HG03432 (cell line): Measurements from ENCODE around the gene MEF2A.
A peak's percentile ranks its signal among the peaks of the same experiment; 100 is the strongest.
"Not testable (repeated sequence)": the region's sequence is repeated elsewhere in the genome, so short reads cannot be mapped to it uniquely, and the experiment has no call there.

Experiments
- ATAC-seq: cut with Tn5 transposase; IDR thresholded peaks from one replicate; pipeline ENCODE4 v1.9.1; 2021; ENCODE audit warnings: mild to moderate bottlenecking, moderate library complexity; ENCODE audit not compliant: unreplicated experiment

The MEF2A gene

DNA sequence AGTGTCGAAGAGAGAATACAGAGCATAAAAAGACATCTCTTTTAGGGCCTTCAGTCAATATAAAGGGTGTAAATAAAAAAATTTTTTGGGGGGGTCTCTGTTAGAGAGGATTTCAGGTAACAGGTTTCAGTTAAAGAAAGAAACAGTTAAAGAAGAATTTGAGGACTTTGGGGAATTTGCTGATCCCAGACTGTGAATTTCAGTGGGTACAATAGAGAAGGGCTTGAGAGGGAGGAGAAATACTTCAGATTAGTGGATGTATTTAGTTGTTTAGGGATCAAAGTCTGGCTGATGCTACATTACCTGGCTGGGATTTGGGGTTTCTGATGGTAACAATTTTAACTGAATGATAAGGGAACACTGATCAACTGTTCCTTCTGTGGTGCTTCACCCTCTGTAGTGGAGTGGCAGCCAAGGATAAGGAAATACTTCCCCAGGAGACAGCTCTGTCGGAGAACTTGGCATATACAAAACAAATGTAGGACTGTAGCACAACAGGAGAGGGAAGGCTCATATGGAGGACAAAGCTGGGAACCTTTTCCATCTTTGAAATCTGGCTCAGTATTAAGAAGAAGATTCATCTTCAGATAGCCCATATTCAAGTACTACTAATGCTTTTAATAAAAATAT lies 79.2 kb downstream of the MEF2A start:
- no peak for ATAC-seq

DNA sequence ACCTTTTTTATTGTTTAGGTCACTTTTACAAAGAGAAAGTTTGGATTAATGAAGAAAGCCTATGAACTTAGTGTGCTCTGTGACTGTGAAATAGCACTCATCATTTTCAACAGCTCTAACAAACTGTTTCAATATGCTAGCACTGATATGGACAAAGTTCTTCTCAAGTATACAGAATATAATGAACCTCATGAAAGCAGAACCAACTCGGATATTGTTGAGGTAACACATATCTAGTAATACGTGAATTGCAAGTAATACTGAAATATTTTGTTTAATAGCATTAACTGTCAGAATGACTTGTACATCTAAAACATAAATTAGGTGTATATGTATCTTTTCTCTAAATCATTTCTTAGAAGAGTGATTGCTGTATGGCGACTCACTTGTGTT lies 79.8 kb downstream of the MEF2A start:
- no peak for ATAC-seq

DNA sequence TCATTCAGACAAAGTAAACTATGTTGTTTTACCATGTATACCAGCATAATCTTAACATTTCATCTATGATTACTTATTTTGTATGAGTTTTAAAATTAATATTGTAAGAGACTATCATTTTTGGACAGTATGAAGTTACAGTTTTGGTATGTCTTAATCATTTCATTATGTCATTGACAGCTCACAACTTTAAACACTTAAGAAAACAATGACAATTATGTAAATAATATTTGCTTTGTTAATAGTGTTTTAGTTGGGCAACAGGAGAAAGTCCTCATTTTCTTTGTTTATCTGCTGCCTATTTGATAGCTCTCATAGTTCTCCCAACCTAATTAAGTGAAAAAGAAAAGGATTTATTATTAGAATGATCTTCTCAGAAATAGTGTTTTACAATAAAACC lies 80.2 kb downstream of the MEF2A start:
- no peak for ATAC-seq

DNA sequence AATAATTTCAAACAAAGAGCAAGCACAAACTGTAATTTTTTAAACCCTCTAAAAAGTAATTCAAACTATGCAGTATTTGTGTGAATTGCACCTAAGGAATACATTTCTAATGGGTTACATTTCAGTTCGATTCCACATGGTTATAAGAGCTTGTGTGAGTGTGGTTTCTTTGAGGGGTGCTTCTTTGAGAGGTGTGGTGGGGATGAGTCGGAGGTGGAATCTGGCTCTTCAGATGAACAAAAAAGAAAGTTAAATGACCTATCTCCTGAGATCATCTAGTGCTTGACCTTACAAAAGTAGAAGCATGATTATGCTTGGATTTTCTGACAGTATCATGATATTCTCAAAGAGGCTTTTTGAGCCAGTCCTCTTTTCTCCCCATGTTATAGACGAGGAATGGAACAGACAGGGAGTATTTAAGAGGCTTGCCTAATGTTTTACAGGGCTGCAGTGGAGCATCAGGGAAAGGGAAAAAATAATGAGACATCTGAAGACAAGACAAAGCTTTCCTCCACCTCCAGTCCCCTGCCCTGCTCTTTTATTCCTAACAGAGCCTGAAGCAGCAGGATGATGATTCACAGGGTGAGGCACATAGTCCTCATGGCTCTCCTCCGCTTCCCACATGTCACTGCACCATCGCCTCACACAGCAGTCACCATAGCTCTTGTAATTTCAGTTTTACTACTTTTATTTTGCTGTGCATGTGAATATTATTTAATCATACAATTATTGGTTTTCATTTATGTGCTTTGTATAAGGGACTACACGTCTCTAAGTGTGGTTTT lies 85.4 kb downstream of the MEF2A start:
- ATAC-seq, result no peak

DNA sequence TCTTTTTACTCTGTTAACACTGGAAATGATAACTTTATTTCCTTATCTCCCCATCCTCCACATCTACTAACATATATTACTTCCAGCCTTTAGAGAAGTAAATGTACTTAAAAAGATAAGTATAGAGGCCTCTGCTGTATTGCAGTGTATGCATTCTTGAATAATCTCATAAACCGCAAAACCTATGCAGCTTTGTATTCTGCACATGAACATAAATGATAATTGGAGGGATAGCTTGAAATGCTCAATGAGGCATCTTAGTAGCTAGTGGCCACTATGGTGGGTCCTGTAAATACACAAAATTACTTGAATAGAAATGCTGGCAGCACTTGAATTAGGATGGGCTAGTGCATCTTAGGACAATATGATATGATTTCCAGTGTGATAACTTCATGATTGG lies 90.4 kb downstream of the MEF2A start:
- no peak for ATAC-seq

DNA sequence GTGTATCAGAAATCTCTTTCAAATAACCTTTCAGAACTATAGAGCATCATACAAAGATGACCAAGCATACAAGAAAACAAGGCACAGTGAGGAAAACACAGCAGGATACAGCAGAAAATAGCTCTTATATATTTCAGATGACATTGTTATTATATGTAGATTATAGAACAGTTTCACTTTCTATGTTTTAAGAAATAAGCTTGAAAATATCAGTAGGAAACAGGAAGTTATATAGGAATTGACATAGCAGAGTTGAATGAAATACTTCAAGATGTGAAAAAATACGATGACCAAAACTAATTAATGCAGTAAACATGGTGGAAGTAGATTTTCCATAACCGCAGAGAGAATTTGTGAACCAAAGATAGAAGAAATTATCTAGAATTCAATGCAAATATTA lies 92.2 kb downstream of the MEF2A start:
- no peak for ATAC-seq

DNA sequence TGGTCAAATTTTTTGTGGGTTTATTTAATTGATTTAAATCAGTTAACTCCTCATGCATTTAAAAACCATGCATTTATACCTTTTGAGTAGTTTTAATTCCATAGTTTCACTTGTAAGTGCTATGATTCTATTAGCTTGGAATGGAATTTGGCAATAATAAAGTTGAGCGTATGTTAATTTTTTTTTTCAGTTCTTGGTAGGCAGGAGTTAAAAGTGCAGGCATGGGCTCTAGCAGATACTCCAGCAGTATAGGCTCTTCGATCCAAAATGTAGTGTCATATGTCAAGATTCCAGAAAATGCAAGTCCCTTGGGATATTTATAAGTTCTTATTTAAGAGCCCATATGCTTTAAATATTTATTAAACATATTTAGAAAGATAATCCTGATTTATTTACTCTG lies 97.1 kb downstream of the MEF2A start:
- no peak for ATAC-seq

DNA sequence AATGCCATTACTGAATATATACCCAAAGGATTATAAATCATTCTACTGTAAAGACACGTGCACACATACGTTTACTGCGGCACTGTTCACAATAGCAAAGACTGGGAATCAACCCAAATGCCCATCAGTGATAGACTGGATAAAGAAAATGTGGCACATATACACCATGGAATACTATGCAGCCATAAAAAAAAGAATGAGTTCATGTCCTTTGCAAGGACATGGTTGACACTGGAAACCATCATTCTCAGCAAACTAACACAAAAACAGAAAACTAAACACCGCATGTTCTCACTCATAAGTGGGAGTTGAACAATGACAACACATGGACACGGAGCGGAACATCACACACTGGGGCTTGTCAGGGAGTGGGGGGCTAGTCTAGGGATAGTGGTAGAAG lies 100.3 kb downstream of the MEF2A start:
- ATAC-seq, result not testable (repeated sequence)

DNA sequence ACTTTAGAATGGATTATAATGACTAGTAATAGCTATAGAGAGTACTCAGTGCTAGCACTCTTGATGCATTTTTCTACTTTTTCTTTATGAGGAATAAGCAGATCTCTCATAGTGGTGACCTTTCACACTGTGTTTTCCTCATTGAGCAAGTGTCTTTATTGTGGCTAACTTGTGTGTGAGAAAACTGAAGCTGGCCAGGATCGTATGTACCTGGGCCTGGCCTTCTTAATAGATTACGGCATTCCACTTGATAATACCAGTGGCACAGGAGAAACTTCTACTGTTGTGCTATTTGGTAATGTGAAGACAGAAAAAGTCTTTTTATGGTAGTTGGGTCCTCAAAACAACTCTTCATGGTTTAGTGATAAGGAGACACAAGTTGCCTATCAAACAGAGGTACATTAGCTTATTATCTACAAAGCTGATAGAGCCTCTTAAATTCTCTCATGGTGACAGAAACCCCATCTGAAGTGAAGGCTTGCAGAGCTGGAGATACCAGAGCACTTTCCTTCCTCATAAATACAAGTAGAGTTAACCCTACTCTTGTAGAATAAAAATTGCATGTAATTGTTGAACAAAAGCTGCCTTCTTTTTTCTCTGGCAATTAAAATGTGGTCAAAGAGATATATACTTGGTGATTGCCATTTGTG lies 102.9 kb downstream of the MEF2A start:
- no peak for ATAC-seq

DNA sequence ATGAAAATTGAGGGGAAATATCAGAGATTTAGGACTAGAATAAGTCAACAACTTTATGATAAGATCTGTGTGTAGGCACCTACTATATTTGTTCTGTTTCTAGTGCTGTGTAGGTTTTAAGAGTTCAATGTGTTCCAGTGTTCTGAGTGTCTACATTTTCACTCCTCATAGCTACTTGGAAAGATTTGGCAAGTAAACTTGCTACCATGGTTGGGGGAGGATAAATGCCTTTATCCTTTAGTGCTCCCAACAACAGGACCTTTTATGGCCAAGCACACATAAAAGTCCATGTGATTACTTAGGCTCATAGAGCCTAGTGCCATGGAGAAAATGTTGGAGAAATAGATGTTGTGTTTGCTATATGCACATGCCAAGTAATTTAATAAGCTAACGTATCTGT lies 103.5 kb downstream of the MEF2A start:
- ATAC-seq, result no peak

DNA sequence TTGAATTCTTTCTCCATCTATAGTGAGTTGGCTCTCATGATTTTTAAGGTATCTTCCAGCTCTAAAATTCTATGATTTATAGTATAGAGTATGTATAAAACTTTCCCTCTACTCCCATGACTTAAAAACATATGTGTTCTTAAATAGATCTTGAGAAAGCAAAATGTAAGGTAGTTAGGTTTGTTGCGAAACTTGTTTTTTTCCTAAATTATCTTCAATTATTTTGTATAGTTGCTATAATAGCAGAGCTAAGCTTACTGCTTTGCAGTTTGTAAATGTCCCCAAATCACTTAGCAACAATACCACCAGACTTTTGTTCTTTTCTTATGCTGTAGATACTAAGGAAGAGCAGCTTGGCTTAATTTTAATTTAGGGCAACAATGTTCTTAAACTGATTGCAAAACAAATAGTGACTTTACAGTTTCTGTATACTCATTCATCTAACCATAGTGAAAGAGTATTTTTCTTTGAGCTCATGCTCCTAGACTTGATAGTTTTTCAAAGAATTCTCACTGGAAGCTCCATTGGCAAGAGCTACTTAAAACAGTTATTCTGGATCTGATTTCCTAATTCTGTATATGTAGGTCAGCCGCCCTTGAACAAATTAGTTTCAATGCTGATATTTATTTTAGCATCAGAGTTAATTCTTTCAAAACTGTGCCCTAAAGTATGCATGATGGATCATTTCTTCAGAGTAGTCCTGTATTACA lies 106.3 kb downstream of the MEF2A start:
- ATAC-seq, result no peak

DNA sequence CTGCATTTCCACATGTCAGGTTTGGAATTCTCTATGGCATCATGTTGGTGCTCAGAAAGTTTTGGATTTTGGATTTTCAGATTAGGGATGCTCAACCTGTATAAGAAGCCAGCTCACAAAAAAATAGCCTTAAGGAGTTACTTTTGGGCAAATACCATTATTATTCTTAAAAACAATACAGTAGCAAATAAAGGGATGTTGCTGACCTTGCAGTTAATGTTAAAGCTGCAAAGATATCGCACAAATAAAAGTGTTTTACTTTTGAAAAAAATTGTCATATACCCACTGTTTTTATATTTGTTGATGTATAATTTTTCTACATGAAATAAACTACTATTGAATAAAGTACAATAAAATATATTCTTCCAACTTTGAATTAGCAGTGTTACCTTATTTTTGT lies 107.3 kb downstream of the MEF2A start:
- no peak for ATAC-seq

DNA sequence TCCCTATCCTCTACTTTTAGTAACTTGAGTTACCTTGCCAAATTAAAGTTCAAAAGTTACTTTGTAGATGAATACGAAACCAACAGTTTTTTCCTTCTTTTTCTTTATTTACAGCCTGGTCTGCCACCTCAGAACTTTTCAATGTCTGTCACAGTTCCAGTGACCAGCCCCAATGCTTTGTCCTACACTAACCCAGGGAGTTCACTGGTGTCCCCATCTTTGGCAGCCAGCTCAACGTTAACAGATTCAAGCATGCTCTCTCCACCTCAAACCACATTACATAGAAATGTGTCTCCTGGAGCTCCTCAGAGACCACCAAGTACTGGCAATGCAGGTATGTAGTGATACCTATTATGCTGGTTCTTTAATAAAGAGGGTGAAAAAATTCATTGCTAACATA lies 108.5 kb downstream of the MEF2A start:
- no peak for ATAC-seq

DNA sequence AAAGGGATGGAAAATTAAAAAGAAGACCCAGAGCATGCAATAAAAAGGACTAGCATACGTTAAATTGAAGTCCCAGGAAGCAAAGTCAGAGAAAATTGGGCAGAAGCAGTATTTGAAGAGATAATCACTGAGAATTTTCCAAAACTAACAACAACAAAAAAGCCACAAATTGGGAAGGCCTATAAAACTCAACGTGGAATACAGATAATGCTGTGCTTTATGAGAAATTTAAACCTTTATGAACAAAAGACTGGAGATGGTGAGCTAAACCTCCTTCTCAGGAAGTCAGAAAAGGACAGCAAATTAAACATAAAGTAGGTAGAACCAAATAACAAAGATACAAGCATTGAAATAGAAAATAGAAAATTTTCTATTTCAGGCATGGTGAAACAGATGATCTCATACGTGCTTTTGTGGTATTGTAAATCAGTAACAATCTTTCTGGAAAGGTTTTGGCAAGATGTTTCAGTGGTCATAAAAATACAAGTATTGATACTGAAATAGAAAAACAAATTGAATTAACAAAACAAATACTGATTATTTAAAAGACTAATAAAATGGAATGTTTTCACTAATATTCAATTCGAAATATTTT lies 111.9 kb downstream of the MEF2A start:
- ATAC-seq, result peak; percentile 74

DNA sequence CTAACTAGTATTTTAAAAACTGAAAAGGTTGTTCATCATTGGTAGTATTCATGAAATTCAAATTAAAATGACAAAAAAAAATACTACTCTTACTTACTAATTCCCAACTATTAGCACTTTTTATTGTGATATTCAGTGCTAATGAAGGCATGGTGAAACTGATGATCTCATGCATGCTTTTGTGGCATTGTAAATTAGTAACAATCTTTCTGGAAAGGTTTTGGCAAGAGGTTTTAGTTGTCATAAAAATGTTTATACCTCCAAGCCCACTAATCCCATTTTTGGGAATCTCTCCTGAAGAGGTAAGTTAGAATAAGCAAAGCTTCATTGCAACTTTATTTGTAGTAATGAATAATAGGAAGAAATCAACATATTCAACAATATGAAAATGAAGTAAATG lies 114.5 kb downstream of the MEF2A start:
- ATAC-seq, result no peak

DNA sequence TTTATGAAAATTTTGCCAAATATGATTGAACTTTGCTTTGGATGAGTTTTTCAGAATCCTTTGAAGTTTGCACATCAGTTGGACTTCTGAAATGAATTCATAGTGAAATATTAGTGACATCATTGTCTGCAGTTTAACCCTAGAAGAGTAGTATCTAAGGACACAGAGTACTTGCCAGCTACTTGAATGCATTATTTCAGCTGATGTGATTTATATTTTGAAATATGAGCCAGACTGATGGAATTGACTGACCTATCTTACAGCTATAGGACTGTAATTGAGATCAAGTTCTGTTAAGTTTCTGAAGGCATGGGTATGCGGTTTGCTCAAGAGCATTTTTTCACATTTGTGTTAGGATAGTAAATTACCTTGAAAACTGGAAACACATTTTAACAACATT lies 116.2 kb downstream of the MEF2A start:
- ATAC-seq, result no peak

DNA sequence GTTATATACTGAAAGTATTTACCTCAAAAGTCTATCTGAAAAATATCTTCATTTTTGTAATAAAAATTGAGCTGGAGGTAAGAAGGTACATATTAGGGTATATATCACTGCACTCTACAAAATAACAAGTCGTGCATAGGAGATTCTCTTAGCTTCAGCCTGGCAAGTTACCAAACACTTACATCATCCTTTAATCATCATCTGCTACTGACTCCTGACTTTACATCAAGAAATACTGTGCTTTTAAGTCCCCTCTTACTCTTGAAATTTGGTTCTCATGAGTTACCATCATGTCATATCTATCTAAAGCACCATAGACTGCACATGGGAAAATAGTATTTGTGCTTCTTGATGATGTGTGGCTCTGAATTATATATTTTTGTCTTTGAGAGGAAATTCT lies 116.7 kb downstream of the MEF2A start:
- ATAC-seq, result no peak

DNA sequence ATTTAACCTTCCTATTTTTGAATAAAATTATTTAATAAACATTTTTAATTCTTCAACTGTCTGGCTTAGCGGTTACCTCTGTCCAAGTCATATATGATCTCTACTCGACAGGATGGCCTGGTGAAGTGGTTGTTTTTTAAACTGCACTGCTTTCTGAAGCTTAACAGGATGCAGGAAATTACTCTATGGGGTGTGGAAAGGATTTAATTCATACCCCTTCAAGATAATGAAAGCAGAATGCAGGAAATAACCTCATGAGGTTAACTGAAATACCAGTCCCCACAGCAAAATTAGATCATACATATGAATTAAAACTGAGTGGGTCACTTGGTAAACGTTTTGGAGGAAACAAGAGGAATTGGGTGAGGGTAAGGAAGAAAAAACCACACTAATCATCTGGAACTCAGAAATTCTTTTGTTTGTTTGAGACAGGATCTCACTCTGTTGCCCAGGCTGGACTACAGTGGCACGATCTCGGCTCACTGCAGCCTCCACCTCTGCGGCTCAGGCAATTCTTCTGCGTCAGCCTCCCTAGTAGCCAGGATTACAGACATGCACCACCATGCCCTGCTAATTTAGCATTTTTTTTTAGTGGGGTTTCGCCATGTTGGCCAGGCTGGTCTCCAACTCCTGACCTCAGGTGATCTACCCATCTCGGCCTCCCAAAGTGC lies 117.4 kb downstream of the MEF2A start:
- ATAC-seq, result no peak

DNA sequence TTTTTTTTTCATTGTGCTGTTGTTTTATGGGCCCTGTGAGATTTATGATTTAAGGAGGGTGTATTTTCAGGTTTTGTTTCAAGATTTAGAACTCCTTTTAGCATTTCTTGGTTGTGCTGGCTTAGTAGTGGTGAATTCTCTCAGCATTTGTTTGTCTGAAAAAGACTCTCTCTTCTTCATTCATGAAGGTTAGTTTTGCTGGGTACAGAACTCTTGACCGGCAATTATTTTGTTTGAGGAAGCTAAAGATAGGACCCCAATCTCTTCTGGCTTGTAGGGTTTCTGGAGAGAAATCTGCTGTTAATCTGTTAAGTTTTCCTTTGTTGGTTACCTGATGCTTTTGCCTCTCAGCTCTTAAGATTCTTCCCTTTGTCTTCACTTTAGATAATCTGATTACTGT lies 120.5 kb downstream of the MEF2A start:
- ATAC-seq, result no peak

DNA sequence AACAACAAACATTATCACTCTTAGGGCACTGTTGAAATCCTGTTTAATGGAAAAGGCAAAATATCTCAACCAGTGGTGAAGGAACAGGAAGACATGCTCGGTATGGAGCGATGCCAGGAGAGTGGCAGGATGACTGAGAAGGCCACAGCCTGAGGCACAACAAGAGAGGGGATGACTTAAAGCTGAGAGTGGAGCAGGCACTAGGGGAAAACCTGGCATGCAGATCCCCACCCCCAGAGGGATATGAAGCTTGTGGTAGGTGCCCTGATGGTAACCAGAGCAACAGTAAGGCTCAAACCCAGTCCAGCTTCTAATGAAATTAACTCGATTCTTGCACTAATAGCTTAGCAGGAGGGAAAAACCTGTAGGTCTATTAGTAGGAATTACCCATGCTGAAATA lies 127.0 kb downstream of the MEF2A start:
- ATAC-seq, result no peak

DNA sequence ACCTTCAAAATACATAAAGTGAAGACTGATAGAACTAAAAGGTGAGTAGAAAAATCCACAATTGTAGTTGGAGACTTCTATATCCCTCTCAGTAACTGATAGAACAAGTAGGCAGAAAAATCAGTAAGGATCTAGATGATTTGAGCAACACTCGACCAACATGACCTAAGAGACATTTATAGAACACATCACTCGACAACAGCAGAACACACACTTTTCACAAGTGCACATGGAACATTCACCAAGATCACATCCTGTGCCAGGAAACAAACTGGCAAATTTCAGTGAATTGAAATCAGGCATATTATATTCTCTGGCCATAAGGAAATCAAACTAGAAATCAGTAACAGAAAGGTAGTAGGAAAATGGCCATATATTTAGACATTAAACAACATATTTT lies 130.3 kb downstream of the MEF2A start:
- no peak for ATAC-seq
